Prostate gland (tissue), 2 donors: ENCODE measurements around the gene R3HDML. TPM values are rescaled to one million over a fixed set of nuclear protein-coding genes. Genes with fewer than 3 reads are reported as not detected.
"Not testable (repeated sequence)": the region's sequence is repeated elsewhere in the genome, so short reads cannot be mapped to it uniquely, and the experiment has no call there.

ENCODE experiments used
- DNase-seq: peaks from one replicate; pipeline ENCODE4 v3.0.0-alpha.2; 2019; ENCODE audit warnings: low spot score
- H3K27ac ChIP-seq, 2 donors: fragments of 200-600 bp; sonication (generic); 2 replicates each; pipeline ENCODE4 v1.5.1; 2017 to 2019
- H3K27me3 ChIP-seq: fragments of 200-600 bp; sonication (generic); replicated peaks from 2 replicates; pipeline ENCODE4 v1.5.1; 2019; ENCODE audit not compliant: insufficient read depth
- H3K36me3 ChIP-seq, 2 donors: fragments of 200-600 bp; sonication (generic); 1 replicate in 1 of 2; 2 replicates in 1 of 2; pipeline versions ENCODE4 v1.5.1 to v1.8.1; 2017 to 2019
- H3K4me1 ChIP-seq: fragments of 200-600 bp; sonication (generic); replicated peaks from 2 replicates; pipeline ENCODE4 v1.5.1; 2019
- H3K4me3 ChIP-seq, 2 donors: fragments of 200-600 bp; sonication (generic); 2 replicates each; pipeline ENCODE4 v1.5.1; 2017 to 2019
- H3K9me3 ChIP-seq: fragments of 200-600 bp; sonication (generic); 2 replicates; pipeline ENCODE4 v1.5.1; 2017
- CTCF ChIP-seq, 4 experiments: fragments of 200-600 bp in 2 of 4; fragments of 450-650 bp in 2 of 4; sonication (generic) in 2 of 4; IDR thresholded peaks; 1 replicate in 3 of 4; 2 replicates in 1 of 4; pipeline ENCODE4 v1.5.1; 2016 to 2019; ENCODE audit warnings: antibody characterized with exemption in 4 of 4, mild to moderate bottlenecking in 2 of 4, moderate library complexity in 2 of 4
- POLR2A ChIP-seq: fragments of 450-650 bp; IDR thresholded peaks from one replicate; pipeline ENCODE4 v1.6.1; 2016; ENCODE audit warnings: antibody characterized with exemption, mild to moderate bottlenecking
- POLR2AphosphoS5 ChIP-seq: sonication (generic); formaldehyde crosslinking; IDR thresholded peaks from one replicate; pipeline ENCODE4 v1.6.1; 2017; ENCODE audit warnings: antibody characterized with exemption
- WGBS: methylation state at CpG from one replicate; pipeline ENCODE4 v1.1.5; 2018; 5-methylcytosine and 5-hydroxymethylcytosine counted together
- intact Hi-C: fragments of 100-400 bp; cut with DNase I; formaldehyde crosslinking; loops from one replicate; pipeline ENCODE4 v1.14.2; 2022
- total RNA-seq, 2 donors: library from RNA; depleted of rRNA; stranded (reverse); fragments of >200 nt; gene quantifications; one replicate each; pipeline ENCODE4 v1.1.0, GENCODE V29; 2016

R3HDML gene
- total RNA-seq, 2 donors from 2014 or later: 0.91 TPM; not detected in 1

- 83% methylated on average over 2 of the region's 2 CpGs for WGBS
- intact Hi-C loops: loop anchor here (10.0 kb wide), 1 partner anchor 295 kb away; no protein-coding TSS in a partner anchor
- TF ChIP-seq POLR2AphosphoS5 (no peak), CTCF (IDR thresholded peaks at IDR 0.05) (no peak), POLR2A (no peak)
- Histone ChIP-seq H3K4me3 (no peak overlapping the region), H3K4me1 (no peaks in the 10 kb centered on the region), H3K27me3 (no peaks in the 10 kb centered on the region), H3K36me3 (no peaks in the 10 kb centered on the region), H3K9me3 (no peaks in the 10 kb centered on the region), H3K27ac (no peak overlapping the region)
- DNase-seq: no peak
These were observed 16.9 kb upstream of the R3HDML start for GRCh38 chr20:44319839-44320422.

GRCh38 chr20:44324343-44324742, 12.5 kb upstream of the R3HDML start:
- WGBS: 29% methylated on average over 1 of the region's 1 CpG
- intact Hi-C loops: no loop called here
- no peak for DNase-seq
- no peak for TF ChIP-seq POLR2A
- TF ChIP-seq CTCF (IDR thresholded peaks at IDR 0.05): no peak
- no peak for TF ChIP-seq POLR2AphosphoS5
- Histone ChIP-seq H3K4me3 (no peak overlapping the region), H3K36me3 (no peaks in the 10 kb centered on the region), H3K27me3 (no peaks in the 10 kb centered on the region), H3K9me3 (no peaks in the 10 kb centered on the region), H3K4me1 (no peaks in the 10 kb centered on the region), H3K27ac (no peak overlapping the region)

- no peaks in the 10 kb centered on the region for H3K36me3 ChIP-seq
- intact Hi-C loops: no loop called here
- no peak overlapping the region for H3K27ac ChIP-seq
- H3K9me3 ChIP-seq: no peaks in the 10 kb centered on the region
- H3K4me3 ChIP-seq: peak overlapping the region; percentile 13 to 22
- TF ChIP-seq POLR2A: no peak
- TF ChIP-seq CTCF (IDR thresholded peaks at IDR 0.05): no peak
- no peak for TF ChIP-seq POLR2AphosphoS5
- DNase-seq: no peak
- 17% methylated on average over 41 of the region's 50 CpGs for WGBS
- H3K4me1 ChIP-seq: no peaks in the 10 kb centered on the region
- H3K27me3 ChIP-seq: no peaks in the 10 kb centered on the region
These were observed 10.3 kb upstream of the R3HDML start for GRCh38 chr20:44326391-44327159.

- H3K36me3 ChIP-seq, H3K4me1 ChIP-seq, H3K9me3 ChIP-seq, intact Hi-C loops, H3K4me3 ChIP-seq, DNase-seq, H3K27ac ChIP-seq, H3K27me3 ChIP-seq: not testable (repeated sequence)
- WGBS: 95% methylated on average over 7 of the region's 7 CpGs
These were observed 9.1 kb upstream of the R3HDML start for GRCh38 chr20:44327748-44328147.

GRCh38 chr20:44328428-44328827, 8.4 kb upstream of the R3HDML start:
- 89% methylated on average over 4 of the region's 4 CpGs for WGBS
- intact Hi-C loops: no loop called here
- no peaks in the 10 kb centered on the region for H3K36me3 ChIP-seq
- no peak for DNase-seq
- TF ChIP-seq CTCF (IDR thresholded peaks at IDR 0.05): no peak
- no peak for TF ChIP-seq POLR2A
- TF ChIP-seq POLR2AphosphoS5: no peak
- H3K4me1 ChIP-seq: no peaks in the 10 kb centered on the region
- H3K27ac ChIP-seq: no peak overlapping the region
- H3K4me3 ChIP-seq: no peak overlapping the region
- H3K27me3 ChIP-seq: no peaks in the 10 kb centered on the region
- H3K9me3 ChIP-seq: no peaks in the 10 kb centered on the region
